Thyroid gland (tissue), 4 donors: ENCODE data around the gene ZFP3. TPM values are rescaled to one million over a fixed set of nuclear protein-coding genes. Genes with fewer than 3 reads are reported as not detected.
"Not testable (repeated sequence)": the region's sequence is repeated elsewhere in the genome, so short reads cannot be mapped to it uniquely, and the experiment has no call there.

Experiments used
- DNase-seq, 2 donors: peaks; one replicate each; pipeline ENCODE4 v3.0.0-alpha.2; 2019
- H3K27ac ChIP-seq, 3 donors: fragments of 200-600 bp; sonication (generic); 1 replicate in 2 of 3; 2 replicates in 1 of 3; pipeline ENCODE4 v1.5.1; 2016 to 2019; ENCODE audit warnings: mild to moderate bottlenecking in 1 of 3, moderate library complexity in 1 of 3
- H3K27me3 ChIP-seq: fragments of 200-600 bp; sonication (generic); one replicate; pipeline ENCODE4 v1.5.1; 2019
- H3K36me3 ChIP-seq, 2 donors: fragments of 200-600 bp; sonication (generic); one replicate each; pipeline ENCODE4 v1.5.1; 2016 to 2019
- H3K4me1 ChIP-seq, 2 donors: fragments of 200-600 bp; sonication (generic); one replicate each; pipeline ENCODE4 v1.5.1; 2017 to 2019
- H3K4me3 ChIP-seq, 3 donors: fragments of 200-600 bp; sonication (generic); replicated peaks in 1 of 3; 1 replicate in 2 of 3; 2 replicates in 1 of 3; pipeline ENCODE4 v1.5.1; 2016; ENCODE audit warnings: mild to moderate bottlenecking in 1 of 3
- H3K9me3 ChIP-seq: fragments of 200-600 bp; sonication (generic); one replicate; pipeline ENCODE4 v1.5.1; 2017
- POLR2A ChIP-seq, 2 donors: fragments of 450-650 bp; IDR thresholded peaks; one replicate each; pipeline ENCODE4 v1.6.1; 2017; ENCODE audit warnings: antibody characterized with exemption in 2 of 2, mild to moderate bottlenecking in 2 of 2, moderate library complexity in 1 of 2
- WGBS, 2 donors: methylation state at CpG; one replicate each; pipeline ENCODE4 v1.1.5; 2017; 5-methylcytosine and 5-hydroxymethylcytosine counted together
- intact Hi-C: fragments of 100-400 bp; cut with DNase I; formaldehyde crosslinking; loops from one replicate; pipeline ENCODE4 v1.15.1; 2023
- total RNA-seq, 4 donors: library from RNA; depleted of rRNA; stranded (reverse); fragments of >200 nt; gene quantifications; one replicate each; pipeline ENCODE4 v1.2.3, GENCODE V29; 2016
- TF ChIP-seq, protein P1 (sequence below), 6 experiments: fragments of 200-600 bp in 3 of 6; fragments of 450-650 bp in 3 of 6; sonication (generic) in 3 of 6; IDR thresholded peaks; one replicate each; pipeline ENCODE4 v1.5.1; 2016 to 2019; ENCODE audit warnings: antibody characterized with exemption in 6 of 6, mild to moderate bottlenecking in 2 of 6, inconsistent platforms in 1 of 6, moderate library complexity in 1 of 6

ZFP3 gene
- total RNA-seq, 4 donors from 2014 or later, result 9.5 to 14.1 (median 12.1) TPM

DNA sequence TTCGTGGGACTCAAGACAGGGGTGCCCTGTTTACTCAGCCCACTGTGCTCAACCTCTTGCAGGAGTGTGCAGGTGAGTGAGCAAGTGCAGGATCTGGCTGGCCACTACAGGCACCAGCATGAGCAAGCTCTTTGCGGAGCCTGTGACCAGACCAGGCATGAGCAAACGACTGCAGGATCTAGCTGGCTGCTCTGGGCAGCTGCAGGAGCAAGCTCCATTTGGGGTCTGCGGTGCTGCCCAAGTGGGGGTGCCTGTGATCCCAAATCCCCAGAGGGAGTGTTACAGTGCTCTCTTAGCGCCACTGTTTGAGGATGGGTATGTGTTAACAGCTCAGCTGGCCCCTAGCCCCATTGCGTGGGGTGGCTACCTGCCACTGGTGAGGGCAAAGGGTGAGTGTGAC, 40.0 kb downstream of the ZFP3 start:
- intact Hi-C loops, result no loop called here
- no peaks in the 10 kb centered on the region for H3K36me3 ChIP-seq
- peaks cover 12% of the 10 kb centered on the region for H3K27me3 ChIP-seq
- H3K27ac ChIP-seq, result no peak overlapping the region
- no peak overlapping the region for H3K4me3 ChIP-seq
- DNase-seq, result no peak
- H3K9me3 ChIP-seq, result no peaks in the 10 kb centered on the region
- H3K4me1 ChIP-seq, result peaks cover 7 to 8% of the 10 kb centered on the region in 2 donors
- WGBS, 2 donors, result 86 to 87% methylated on average over 6 of the region's 6 CpGs
- TF ChIP-seq, protein P1, sequence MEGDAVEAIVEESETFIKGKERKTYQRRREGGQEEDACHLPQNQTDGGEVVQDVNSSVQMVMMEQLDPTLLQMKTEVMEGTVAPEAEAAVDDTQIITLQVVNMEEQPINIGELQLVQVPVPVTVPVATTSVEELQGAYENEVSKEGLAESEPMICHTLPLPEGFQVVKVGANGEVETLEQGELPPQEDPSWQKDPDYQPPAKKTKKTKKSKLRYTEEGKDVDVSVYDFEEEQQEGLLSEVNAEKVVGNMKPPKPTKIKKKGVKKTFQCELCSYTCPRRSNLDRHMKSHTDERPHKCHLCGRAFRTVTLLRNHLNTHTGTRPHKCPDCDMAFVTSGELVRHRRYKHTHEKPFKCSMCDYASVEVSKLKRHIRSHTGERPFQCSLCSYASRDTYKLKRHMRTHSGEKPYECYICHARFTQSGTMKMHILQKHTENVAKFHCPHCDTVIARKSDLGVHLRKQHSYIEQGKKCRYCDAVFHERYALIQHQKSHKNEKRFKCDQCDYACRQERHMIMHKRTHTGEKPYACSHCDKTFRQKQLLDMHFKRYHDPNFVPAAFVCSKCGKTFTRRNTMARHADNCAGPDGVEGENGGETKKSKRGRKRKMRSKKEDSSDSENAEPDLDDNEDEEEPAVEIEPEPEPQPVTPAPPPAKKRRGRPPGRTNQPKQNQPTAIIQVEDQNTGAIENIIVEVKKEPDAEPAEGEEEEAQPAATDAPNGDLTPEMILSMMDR (IDR thresholded peaks at IDR 0.05), result no peak
- no peak for TF ChIP-seq POLR2A (IDR thresholded peaks at IDR 0.05)

DNA sequence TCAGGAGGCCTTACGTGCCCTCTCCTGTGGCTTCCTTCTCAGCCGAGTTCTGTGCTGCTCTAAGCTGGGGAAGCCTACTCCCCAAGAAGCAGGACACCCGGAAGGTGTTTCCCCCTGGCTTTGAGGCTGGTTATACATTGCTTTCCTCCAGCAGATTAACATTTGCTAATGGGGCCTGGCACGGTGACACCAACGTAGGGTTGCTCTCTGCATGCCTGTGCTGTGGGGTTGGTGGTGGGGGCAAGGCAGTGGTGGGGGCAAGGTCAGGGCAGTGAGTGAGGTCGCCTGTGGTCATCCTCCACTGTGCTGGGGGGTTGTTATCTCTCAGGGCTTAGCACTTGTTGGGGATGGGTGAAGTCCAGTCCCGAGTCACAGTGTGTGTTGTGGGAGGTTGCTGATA, 41.8 kb downstream of the ZFP3 start:
- intact Hi-C loops, result no loop called here
- no peak for DNase-seq
- H3K27me3 ChIP-seq, result peaks cover 13% of the 10 kb centered on the region
- no peaks in the 10 kb centered on the region for H3K9me3 ChIP-seq
- no peak overlapping the region for H3K27ac ChIP-seq
- 77 to 86% methylated on average over 7 of the region's 7 CpGs for WGBS, 2 donors
- H3K36me3 ChIP-seq, result no peaks in the 10 kb centered on the region
- no peak overlapping the region for H3K4me3 ChIP-seq
- TF ChIP-seq, protein P1 (IDR thresholded peaks at IDR 0.05), result no peak
- no peak for TF ChIP-seq POLR2A (IDR thresholded peaks at IDR 0.05)
- H3K4me1 ChIP-seq, result peaks cover 7 to 11% of the 10 kb centered on the region in 2 donors

DNA sequence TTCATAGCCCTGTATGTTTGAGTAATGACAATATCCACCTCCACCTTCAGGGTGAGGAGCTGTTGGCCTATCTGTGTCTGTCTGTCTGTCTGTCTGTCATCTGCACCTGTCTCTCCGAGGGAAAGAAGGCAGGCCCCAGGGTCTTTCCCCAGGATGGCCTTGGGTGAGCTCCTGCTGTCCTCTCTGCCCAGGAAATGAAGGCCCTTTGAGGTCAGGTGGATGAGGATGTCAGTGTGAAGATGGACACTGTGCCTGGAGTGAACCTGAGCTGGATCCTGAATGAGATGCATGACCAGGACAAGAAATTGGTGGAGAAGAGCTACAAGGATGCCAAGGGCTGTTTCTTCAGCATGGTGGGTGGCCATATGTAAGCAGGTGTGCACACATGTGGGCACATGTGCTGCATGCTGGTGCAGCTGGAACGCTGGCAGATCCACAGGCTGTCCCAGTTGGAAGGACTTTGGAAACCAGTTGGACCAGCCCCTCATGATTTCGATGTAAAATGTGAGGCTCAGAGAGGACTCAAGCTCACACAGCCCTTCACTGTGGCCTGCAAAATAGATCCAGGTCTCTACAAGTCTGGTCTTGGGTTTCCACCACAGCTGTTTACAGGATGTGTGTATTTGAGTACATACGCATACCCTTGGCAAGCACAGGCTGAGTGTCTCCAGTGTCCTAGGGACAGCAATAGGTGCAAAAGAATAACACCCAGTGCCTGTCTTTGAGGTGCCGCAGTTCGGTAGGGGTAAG, 42.3 kb downstream of the ZFP3 start:
- H3K27ac ChIP-seq, H3K4me3 ChIP-seq, intact Hi-C loops, DNase-seq, H3K36me3 ChIP-seq, H3K9me3 ChIP-seq: not testable (repeated sequence)
- H3K4me1 ChIP-seq, result peaks cover 7 to 11% of the 10 kb centered on the region in 2 donors
- H3K27me3 ChIP-seq, result peaks cover 11% of the 10 kb centered on the region
- 85 to 97% methylated on average over 5 to 6 of the region's 6 CpGs for WGBS, 2 donors

DNA sequence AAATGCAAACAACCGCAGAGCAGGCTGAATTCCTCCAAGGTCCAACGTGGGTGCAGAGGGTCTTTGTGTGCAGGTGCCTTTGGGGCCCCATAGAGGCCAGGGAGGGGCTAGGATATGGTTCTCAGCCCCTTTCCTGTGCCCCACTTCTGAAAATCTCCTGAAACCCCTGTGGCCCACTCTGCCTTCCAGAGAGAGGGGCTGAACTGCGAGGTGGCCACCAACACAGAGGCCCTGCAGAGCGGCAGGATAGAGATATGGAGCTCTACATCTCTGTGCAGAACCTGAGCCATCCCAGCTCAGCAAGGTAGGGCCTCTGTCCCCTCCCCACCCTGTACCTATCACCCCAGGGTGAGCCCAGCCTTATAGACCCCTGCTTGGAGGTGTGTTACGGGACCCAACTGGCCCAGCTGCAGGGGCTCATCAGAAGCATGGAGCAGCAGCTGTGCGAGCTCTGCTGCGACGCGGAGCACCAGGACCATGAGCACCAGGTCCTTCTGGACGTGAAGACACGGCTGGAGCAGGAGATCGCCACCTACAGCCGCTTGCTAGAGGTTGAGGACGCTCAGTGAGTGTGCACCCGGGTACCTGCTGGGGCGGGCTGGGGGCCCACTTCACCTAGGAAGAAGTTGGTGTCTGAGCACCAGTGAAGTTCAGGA, 43.0 kb downstream of the ZFP3 start:
- Histone ChIP-seq H3K36me3 (no peaks in the 10 kb centered on the region), H3K27me3 (peaks cover 5% of the 10 kb centered on the region), H3K9me3 (no peaks in the 10 kb centered on the region), H3K4me1 (peaks cover 7 to 11% of the 10 kb centered on the region in 2 donors), H3K4me3 (no peak overlapping the region), H3K27ac (no peak overlapping the region)
- no peak for DNase-seq
- intact Hi-C loops, result no loop called here
- TF ChIP-seq, protein P1 (IDR thresholded peaks at IDR 0.05), result no peak
- TF ChIP-seq POLR2A (IDR thresholded peaks at IDR 0.05), result no peak
- 85 to 88% methylated on average over 4 to 8 of the region's 16 CpGs for WGBS, 2 donors

DNA sequence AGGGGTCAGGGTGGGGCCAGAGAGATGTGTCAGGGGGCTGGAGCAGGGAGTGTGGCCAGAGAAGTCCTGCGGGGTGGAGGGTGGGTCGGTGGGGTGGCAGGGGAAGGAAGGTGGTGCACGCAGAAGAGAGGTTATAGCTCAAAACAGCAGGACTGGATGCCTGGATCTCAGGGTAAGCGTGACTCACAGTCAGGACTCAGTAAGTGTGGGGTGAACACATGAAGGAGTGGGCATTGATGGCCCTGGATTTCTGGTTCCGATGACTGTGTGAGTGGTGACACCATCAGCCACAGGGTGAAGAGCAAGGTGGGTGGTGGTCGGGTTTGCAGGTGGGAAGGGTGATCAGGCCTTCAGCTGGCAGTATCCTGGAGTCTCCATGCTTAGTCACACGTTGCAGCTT, 43.8 kb downstream of the ZFP3 start:
- peaks cover 7 to 11% of the 10 kb centered on the region in 2 donors for H3K4me1 ChIP-seq
- WGBS, 2 donors, result 81 to 82% methylated on average over 6 of the region's 7 CpGs
- H3K9me3 ChIP-seq, DNase-seq, H3K4me3 ChIP-seq, H3K27me3 ChIP-seq, H3K27ac ChIP-seq, intact Hi-C loops, H3K36me3 ChIP-seq: not testable (repeated sequence)
